ENCODE data around the gene GATM. TPM values are rescaled to one million over a fixed set of nuclear protein-coding genes. Genes with fewer than 3 reads are reported as not detected.

Gene GATM
- total RNA-seq: 7.0 to 9.2 TPM (median 7.3 TPM) in 3 replicates

GRCh38 chr15:45378149-45378912 is at the start of gene GATM:
Gene GATM (minus strand): TSS chr15:45378544. CDS start chr15:45378453, 91 bp downstream.
- Mint-ChIP-seq H3K4me3 (peak within 1 kb of the TSS; percentile 74), H3K9me3 (no peaks in the 10 kb centered on the region), H3K27me3 (ENCODE audit: low read depth) (peaks cover 76% of the 10 kb centered on the region), H3K27ac (no peak within 1 kb of the TSS), H3K36me3 (no peaks in the 10 kb centered on the region), H3K4me1 (peaks cover 16% of the 10 kb centered on the region)
- peak; percentile 18 for TF ChIP-seq CTCF (IDR thresholded peaks at IDR 0.05; ENCODE audit: unreplicated experiment)
- peak; percentile 60 to 77 for DNase-seq (ENCODE audit: low spot score in 2 of 2, unreplicated experiment in 2 of 2)

GRCh38 chr15:45427085-45427484 is 48.7 kb upstream of the GATM start:
- H3K4me3 Mint-ChIP-seq: no peak overlapping the region
- DNase-seq (ENCODE audit: low spot score in 2 of 2, unreplicated experiment in 2 of 2): no peak
- peaks cover 2% of the 10 kb centered on the region for H3K4me1 Mint-ChIP-seq
- peaks cover 7% of the 10 kb centered on the region for H3K36me3 Mint-ChIP-seq
- H3K27ac Mint-ChIP-seq: no peak overlapping the region
- H3K27me3 Mint-ChIP-seq (ENCODE audit: low read depth): peaks cover 30% of the 10 kb centered on the region
- H3K9me3 Mint-ChIP-seq: no peaks in the 10 kb centered on the region
- no peak for TF ChIP-seq CTCF (IDR thresholded peaks at IDR 0.05; ENCODE audit: unreplicated experiment)

DNA sequence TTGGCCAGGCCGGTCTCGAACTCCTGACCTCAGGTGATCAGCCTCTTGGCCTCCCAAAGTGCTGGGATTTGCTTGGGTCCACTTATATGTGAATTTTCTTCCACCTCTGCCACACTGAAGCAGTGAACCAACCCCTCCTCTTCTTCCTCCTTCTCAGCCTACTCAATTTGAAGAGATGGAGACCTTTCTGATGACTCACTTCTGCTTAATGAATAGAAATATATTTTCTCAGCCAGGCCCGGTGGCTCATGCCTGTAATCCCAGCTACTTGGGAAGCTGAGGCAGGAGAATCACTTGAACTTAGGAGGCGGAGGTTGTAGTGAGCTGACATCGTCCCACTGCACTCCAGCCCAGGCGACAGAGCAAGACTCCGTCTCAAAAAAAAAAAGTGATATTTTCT is 46.8 kb upstream of the GATM start:
- no peak overlapping the region for H3K27ac Mint-ChIP-seq

DNA sequence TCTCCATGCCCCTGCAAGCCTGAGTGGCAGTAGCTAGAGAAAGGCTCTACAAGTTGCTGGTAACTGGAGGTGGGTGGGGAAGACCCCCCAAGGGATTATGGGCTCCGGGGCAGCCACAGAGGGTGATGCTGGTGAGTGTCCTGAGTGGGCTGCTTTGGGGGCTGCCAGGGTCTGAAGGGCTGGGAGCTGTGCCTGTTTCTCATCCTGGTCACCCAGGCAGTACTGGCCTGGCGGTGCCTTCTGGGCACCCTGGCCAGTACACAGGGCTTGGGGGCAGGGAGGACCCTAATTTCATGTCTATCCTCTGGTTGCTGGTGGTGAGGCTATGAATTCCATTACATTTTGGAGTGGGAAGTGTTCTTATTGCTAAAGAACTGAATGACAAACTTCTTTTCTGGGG is 46.1 kb upstream of the GATM start:
- no peak overlapping the region for H3K27ac Mint-ChIP-seq
- H3K9me3 Mint-ChIP-seq: no peaks in the 10 kb centered on the region
- no peak overlapping the region for H3K4me3 Mint-ChIP-seq
- H3K4me1 Mint-ChIP-seq: no peaks in the 10 kb centered on the region
- H3K36me3 Mint-ChIP-seq: peaks cover 11% of the 10 kb centered on the region
- TF ChIP-seq CTCF (IDR thresholded peaks at IDR 0.05; ENCODE audit: unreplicated experiment): no peak
- peaks cover 12% of the 10 kb centered on the region for H3K27me3 Mint-ChIP-seq (ENCODE audit: low read depth)
- no peak for DNase-seq (ENCODE audit: low spot score in 2 of 2, unreplicated experiment in 2 of 2)

More for the DNA sequence above, 46.8 kb upstream of the GATM start:
- Mint-ChIP-seq H3K4me3 (no peak overlapping the region), H3K4me1 (no peaks in the 10 kb centered on the region), H3K9me3 (no peaks in the 10 kb centered on the region), H3K36me3 (peaks cover 10% of the 10 kb centered on the region), H3K27me3 (ENCODE audit: low read depth) (peaks cover 16% of the 10 kb centered on the region)
- no peak for DNase-seq (ENCODE audit: low spot score in 2 of 2, unreplicated experiment in 2 of 2)
- no peak for TF ChIP-seq CTCF (IDR thresholded peaks at IDR 0.05; ENCODE audit: unreplicated experiment)

GRCh38 chr15:45417303-45417950 is 39.1 kb upstream of the GATM start:
- DNase-seq (ENCODE audit: low spot score in 2 of 2, unreplicated experiment in 2 of 2): no peak
- H3K36me3 Mint-ChIP-seq: peaks cover 38% of the 10 kb centered on the region
- no peaks in the 10 kb centered on the region for H3K4me1 Mint-ChIP-seq
- no peak overlapping the region for H3K27ac Mint-ChIP-seq
- no peaks in the 10 kb centered on the region for H3K9me3 Mint-ChIP-seq
- no peak for TF ChIP-seq CTCF (IDR thresholded peaks at IDR 0.05; ENCODE audit: unreplicated experiment)
- no peak overlapping the region for H3K4me3 Mint-ChIP-seq
- H3K27me3 Mint-ChIP-seq (ENCODE audit: low read depth): no peaks in the 10 kb centered on the region

Data from mesothelial cell of epicardium (in vitro differentiated cells).